Gastrocnemius medialis (tissue), 4 donors: ENCODE results near the gene RABGAP1L. TPM values are rescaled to one million over a fixed set of nuclear protein-coding genes. Genes with fewer than 3 reads are reported as not detected.
A peak's percentile ranks its signal among the peaks of the same experiment; 100 is the strongest.

Experiments
- ATAC-seq, 2 donors: fragments of 150-250 bp; one replicate each; pipeline ENCODE4 v1.9.1; 2016
- DNase-seq, 2 donors: peaks; one replicate each; pipeline ENCODE4 v3.0.0-alpha.2; 2019
- H3K27ac ChIP-seq, 4 donors: fragments of 200-600 bp; sonication (generic); 1 replicate in 1 of 4; 2 replicates in 3 of 4; pipeline ENCODE4 v1.5.1; 2016 to 2018; ENCODE audit warnings: mild to moderate bottlenecking in 2 of 4, moderate library complexity in 1 of 4
- H3K27me3 ChIP-seq, 3 donors: fragments of 200-600 bp; sonication (generic) in 2 of 3; 1 replicate in 1 of 3; 2 replicates in 2 of 3; pipeline versions ENCODE4 v1.5.1 to v1.6.0; 2016 to 2019; ENCODE audit warnings: mild to moderate bottlenecking in 1 of 3, moderate library complexity in 1 of 3
- H3K36me3 ChIP-seq, 2 donors: fragments of 200-600 bp; sonication (generic) in 1 of 2; one replicate each; pipeline ENCODE4 v1.5.1; 2017 to 2018
- H3K4me1 ChIP-seq, 2 donors: fragments of 200-600 bp; sonication (generic) in 1 of 2; one replicate each; pipeline ENCODE4 v1.5.1; 2016 to 2017; ENCODE audit warnings: mild to moderate bottlenecking in 2 of 2
- H3K4me3 ChIP-seq, 4 donors: fragments of 200-600 bp; sonication (generic) in 3 of 4; 1 replicate in 1 of 4; 2 replicates in 3 of 4; pipeline ENCODE4 v1.5.1; 2016 to 2019; ENCODE audit warnings: mild to moderate bottlenecking in 2 of 4
- H3K9me3 ChIP-seq, 3 donors: fragments of 200-600 bp; sonication (generic) in 2 of 3; 1 replicate in 1 of 3; 2 replicates in 2 of 3; pipeline ENCODE4 v1.5.1; 2016 to 2019
- POLR2A ChIP-seq, 2 donors: fragments of 450-650 bp; IDR thresholded peaks; one replicate each; pipeline ENCODE4 v1.6.1; 2017; ENCODE audit warnings: antibody characterized with exemption in 2 of 2, mild to moderate bottlenecking in 2 of 2, moderate library complexity in 2 of 2
- in situ Hi-C, 4 donors: fragments of 200-750 bp; cut with MboI; loops; one replicate each; pipeline versions ENCODE4 v1.15.0 to v1.8.0; 2017; ENCODE audit warnings: low sequenced_read_pairs in 4 of 4
- intact Hi-C: fragments of 100-400 bp; cut with DNase I; formaldehyde crosslinking; loops from one replicate; pipeline ENCODE4 v1.15.1; 2023; ENCODE audit warnings: low total_unique reads
- total RNA-seq, 4 donors: library from RNA; depleted of rRNA; stranded (reverse); fragments of >200 nt; gene quantifications; one replicate each; pipeline versions ENCODE4 v1.1.0 to v1.2.3, GENCODE V29; 2016
- TF ChIP-seq, protein P1 (sequence below), 5 experiments: fragments of 450-650 bp in 3 of 5; fragments of 200-600 bp in 2 of 5; sonication (generic) in 2 of 5; IDR thresholded peaks in 4 of 5; conservative IDR thresholded peaks in 1 of 5; 1 replicate in 4 of 5; 2 replicates in 1 of 5; pipeline ENCODE4 v1.5.1; 2016 to 2019; ENCODE audit warnings: antibody characterized with exemption in 5 of 5, mild to moderate bottlenecking in 3 of 5, moderate library complexity in 3 of 5

Gene RABGAP1L
- total RNA-seq, 4 donors from 2014 or later = 8.8 to 22.2 (median 14.9) TPM

DNA sequence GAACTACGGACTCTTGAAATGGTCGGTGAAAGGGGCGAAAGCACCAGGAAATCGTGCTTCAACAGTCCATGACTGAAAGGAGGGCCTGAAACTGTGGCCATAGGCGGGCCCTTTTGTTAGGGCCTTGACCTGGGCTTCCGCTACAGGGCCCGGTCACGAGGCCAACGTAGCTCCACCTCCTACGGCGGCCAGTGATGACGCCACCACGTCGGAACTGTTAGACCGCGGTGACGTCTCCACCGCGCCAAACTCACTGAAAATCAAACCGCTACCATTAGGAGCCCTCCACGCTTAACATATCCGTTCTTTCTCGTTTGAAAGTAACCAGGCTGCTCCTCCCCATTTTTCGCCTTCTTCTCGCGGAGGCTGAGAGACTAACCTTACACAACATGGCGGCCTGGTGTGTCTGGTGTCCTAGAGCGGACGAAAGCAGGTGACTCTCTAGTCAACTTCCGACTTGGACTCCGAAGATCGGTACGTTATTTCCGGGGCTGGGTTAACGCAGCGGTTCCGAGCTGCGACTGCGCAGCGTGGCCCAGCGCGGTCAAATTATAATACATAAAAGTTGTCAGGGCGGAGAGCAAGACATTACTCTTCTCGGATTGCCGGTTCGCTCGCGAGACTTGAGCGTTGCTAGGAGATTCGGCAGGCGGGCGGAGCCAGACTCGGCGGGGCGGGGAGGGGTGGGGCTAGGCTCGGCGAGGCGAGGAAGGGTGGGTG lies 840.1 kb downstream of the RABGAP1L start:
- peaks cover 17 to 24% of the 10 kb centered on the region in 2 donors for H3K4me1 ChIP-seq
- H3K9me3 ChIP-seq = no peaks in the 10 kb centered on the region
- H3K36me3 ChIP-seq = no peaks in the 10 kb centered on the region
- H3K27ac ChIP-seq = peak overlapping the region; percentile 94 to 97 (median 96)
- no peaks in the 10 kb centered on the region for H3K27me3 ChIP-seq
- DNase-seq = peak; percentile 96 to 98
- peak; percentile 93 to 98 for ATAC-seq
- H3K4me3 ChIP-seq = peak overlapping the region; percentile 72 to 83 (median 74)
- intact Hi-C loops = loop anchor here (1.0 to 10.0 kb wide), 3 partner anchors 24 to 1175 kb away; partner anchors contain the start of genes CENPL, DARS2, MRPS14 and RC3H1
- TF ChIP-seq POLR2A (IDR thresholded peaks at IDR 0.05) = peak; percentile 86 to 91
- TF ChIP-seq, protein P1, sequence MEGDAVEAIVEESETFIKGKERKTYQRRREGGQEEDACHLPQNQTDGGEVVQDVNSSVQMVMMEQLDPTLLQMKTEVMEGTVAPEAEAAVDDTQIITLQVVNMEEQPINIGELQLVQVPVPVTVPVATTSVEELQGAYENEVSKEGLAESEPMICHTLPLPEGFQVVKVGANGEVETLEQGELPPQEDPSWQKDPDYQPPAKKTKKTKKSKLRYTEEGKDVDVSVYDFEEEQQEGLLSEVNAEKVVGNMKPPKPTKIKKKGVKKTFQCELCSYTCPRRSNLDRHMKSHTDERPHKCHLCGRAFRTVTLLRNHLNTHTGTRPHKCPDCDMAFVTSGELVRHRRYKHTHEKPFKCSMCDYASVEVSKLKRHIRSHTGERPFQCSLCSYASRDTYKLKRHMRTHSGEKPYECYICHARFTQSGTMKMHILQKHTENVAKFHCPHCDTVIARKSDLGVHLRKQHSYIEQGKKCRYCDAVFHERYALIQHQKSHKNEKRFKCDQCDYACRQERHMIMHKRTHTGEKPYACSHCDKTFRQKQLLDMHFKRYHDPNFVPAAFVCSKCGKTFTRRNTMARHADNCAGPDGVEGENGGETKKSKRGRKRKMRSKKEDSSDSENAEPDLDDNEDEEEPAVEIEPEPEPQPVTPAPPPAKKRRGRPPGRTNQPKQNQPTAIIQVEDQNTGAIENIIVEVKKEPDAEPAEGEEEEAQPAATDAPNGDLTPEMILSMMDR (IDR thresholded peaks at IDR 0.05 in 4 of 5, conservative IDR thresholded peaks at IDR 0.05 in 1 of 5) = no peak
- in situ Hi-C loops = loop anchor here in 1 of 4 donors (25.0 kb wide), 1 partner anchor 1137 kb away; the partner anchor contains the start of genes GAS5 and ZBTB37

DNA sequence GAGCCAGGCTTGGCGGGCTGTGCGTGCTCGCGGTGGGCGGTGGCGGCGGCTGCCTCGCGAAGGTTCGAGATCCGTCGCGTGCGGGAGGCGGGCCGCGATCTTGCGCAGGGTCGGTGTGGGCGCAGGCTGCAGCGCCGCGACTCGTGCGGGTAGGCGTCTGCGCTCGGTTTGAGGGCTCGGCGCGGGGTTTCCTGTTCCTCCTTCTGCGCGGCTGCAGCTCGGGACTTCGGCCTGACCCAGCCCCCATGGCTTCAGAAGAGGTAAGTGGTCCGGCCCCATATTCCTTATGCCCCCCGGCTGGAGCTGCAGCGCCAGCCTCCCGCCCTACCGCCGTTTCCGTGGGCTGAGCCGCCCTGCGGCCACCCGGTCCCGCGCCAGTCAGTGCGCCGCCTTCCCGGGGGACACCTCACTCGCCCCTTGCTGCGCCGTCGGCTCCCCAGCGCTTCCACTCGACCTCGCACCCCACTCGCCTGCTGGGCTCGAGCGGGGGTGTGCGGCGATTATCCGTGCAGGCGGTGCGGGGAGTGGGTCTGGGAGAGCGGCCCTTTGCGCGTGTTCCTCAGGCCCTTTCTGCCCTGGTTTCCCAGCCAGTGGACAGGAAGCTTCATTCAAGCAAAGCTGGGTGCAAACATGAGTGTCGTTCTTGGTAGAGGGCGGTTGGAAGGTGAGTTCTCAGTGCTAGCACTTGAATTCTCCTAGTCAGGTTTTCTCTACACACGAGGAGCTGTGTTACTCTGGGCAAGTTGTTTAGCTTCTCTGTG lies 840.8 kb downstream of the RABGAP1L start, which contains the start of gene CACYBP:
Gene CACYBP (plus strand): TSS at position 12 of the 761 bp plus-strand sequence. CDS start 234 bp downstream, at position 246.
- H3K27ac ChIP-seq = peak within 1 kb of the TSS; percentile 94 to 97 (median 96)
- intact Hi-C loops (loop anchor here (1.0 to 10.0 kb wide), 3 partner anchors 23 to 1175 kb away; partner anchors contain the start of genes CENPL, DARS2, MRPS14 and RC3H1), in situ Hi-C loops (loop anchor here in 1 of 4 donors (25.0 kb wide), 1 partner anchor 1138 kb away; the partner anchor contains the start of genes GAS5 and ZBTB37)
- peaks cover 17 to 24% of the 10 kb centered on the region in 2 donors for H3K4me1 ChIP-seq
- H3K4me3 ChIP-seq = peak within 1 kb of the TSS; percentile 72 to 83 (median 74)
- no peaks in the 10 kb centered on the region for H3K36me3 ChIP-seq
- peak; percentile 31 to 62 for TF ChIP-seq POLR2A (IDR thresholded peaks at IDR 0.05)
- TF ChIP-seq, protein P1 (IDR thresholded peaks at IDR 0.05 in 4 of 5, conservative IDR thresholded peaks at IDR 0.05 in 1 of 5) = peak in 1 of 5 experiments; percentile 10
- peak; percentile 8 to 10 for ATAC-seq
- DNase-seq = peak; percentile 11 to 28
- H3K9me3 ChIP-seq = no peaks in the 10 kb centered on the region
- H3K27me3 ChIP-seq = no peaks in the 10 kb centered on the region

DNA sequence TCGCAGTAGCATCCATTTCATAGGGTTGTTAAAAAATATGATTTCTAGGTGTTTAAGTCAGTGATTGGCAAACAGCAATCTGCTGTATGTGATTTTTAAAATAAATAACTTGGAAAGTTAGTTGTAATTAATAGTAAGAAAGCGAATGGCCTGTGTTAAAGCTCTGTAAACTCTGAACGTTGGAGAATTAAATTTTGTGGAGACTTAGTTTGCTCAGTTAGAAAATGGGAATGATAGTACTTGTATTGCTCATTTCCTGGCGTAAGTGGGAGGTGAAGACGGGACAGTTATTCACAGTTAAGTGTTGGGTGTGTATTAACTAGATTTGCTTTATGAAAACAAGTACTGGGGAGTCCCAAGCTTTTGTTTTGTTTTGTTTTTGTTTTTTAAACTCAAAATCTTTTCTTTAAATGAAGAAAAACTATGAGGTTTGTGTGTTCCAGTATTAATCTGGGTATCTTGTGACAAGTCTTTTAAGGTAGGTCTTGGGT lies 841.4 kb downstream of the RABGAP1L start:
- peaks cover 17 to 24% of the 10 kb centered on the region in 2 donors for H3K4me1 ChIP-seq

More for the DNA sequence above, 841.4 kb downstream of the RABGAP1L start:
- Histone ChIP-seq H3K27ac (peak overlapping the region; percentile 94 to 97 (median 96)), H3K36me3 (no peaks in the 10 kb centered on the region), H3K9me3 (no peaks in the 10 kb centered on the region), H3K27me3 (no peaks in the 10 kb centered on the region), H3K4me3 (peak overlapping the region; percentile 72 to 83 (median 74))
- in situ Hi-C loops = no loop called here
- TF ChIP-seq, protein P1 (IDR thresholded peaks at IDR 0.05 in 4 of 5, conservative IDR thresholded peaks at IDR 0.05 in 1 of 5) = no peak
- TF ChIP-seq POLR2A (IDR thresholded peaks at IDR 0.05) = no peak
- DNase-seq = no peak
- no peak for ATAC-seq
- intact Hi-C loops = no loop called here
